Erythroblast (primary cell): ENCODE measurements around the gene DCDC2B.

Experiments
- GATA1 ChIP-seq: IDR thresholded peaks from 2 replicates; pipeline ENCODE4 v1.6.1; 2011; ENCODE audit warnings: low read depth, mild to moderate bottlenecking, control low read depth, low read length, moderate library complexity
- POLR2A ChIP-seq: IDR thresholded peaks from 2 replicates; pipeline ENCODE4 v1.6.1; 2011; ENCODE audit warnings: mild to moderate bottlenecking, low read length

DNA sequence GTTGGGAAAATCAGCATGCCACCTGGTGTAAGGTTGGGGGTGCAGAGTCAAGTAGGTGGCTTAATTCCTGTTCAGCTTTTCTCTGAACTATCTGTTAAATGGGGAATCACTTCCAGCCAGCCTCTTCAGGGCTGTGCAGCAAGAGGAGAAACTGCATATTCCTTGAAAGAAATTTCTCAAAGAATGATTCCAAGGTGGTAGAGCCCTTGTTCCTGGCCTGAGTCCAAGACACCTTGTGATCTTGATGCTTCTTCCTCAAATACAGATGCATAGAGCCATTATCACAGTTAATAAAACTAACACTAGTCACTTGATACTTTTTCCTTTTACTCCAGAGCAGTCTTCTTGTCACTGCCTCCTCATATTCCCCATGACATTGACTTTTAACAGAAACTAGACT lies 24.2 kb upstream of the DCDC2B start:
- TF ChIP-seq POLR2A (no peak), GATA1 (no peak)
